Panc1 (cell line): Measurements from ENCODE around the gene PIAS3. TPM values are rescaled to one million over a fixed set of nuclear protein-coding genes. Genes with fewer than 3 reads are reported as not detected.

Experiments used
- ATAC-seq: fragments of 200-7000 bp; cut with Tn5 transposase; 2 replicates; pipeline ENCODE4 v1.9.1; 2020; ENCODE audit warnings: mild to moderate bottlenecking, moderate library complexity
- BruUV-seq: library from RNA; stranded (reverse); fragments of 400-500 nt; replicated peaks from 2 replicates; lab custom pipeline; 2021; lab: Mats Ljungman, UMichigan
- CTCF ChIA-PET: fragments of 300-600 bp; sonication (Branson Sonifier 250); formaldehyde crosslinking; loops from one replicate; lab custom pipeline; 2022; ENCODE audit warnings: antibody characterized with exemption; lab: Charles Lee
- POLR2A ChIA-PET: fragments of 300-600 bp; sonication (Branson Sonifier 250); formaldehyde crosslinking; loops from one replicate; lab custom pipeline; 2022; ENCODE audit warnings: antibody characterized with exemption; lab: Charles Lee
- DNase-seq: peaks from one replicate; pipeline ENCODE4 v3.0.0-alpha.2; 2010; ENCODE audit warnings: low read depth, low spot score
- H3K27ac ChIP-seq: 2 replicates; pipeline ENCODE4 v1.5.1; 2011; ENCODE audit warnings: mild to moderate bottlenecking, low read length, inconsistent platforms
- H3K27me3 ChIP-seq: fragments of 200-500 bp; sonication (Bioruptor generic); 2 replicates; pipeline ENCODE4 v1.6.0; 2014; ENCODE audit warnings: low read length, inconsistent platforms; ENCODE audit not compliant: control insufficient read depth, insufficient read depth
- H3K36me3 ChIP-seq: fragments of 200-500 bp; sonication (Bioruptor generic); 2 replicates; pipeline ENCODE4 v1.5.1; 2014; ENCODE audit warnings: inconsistent platforms, mild to moderate bottlenecking, low read length, moderate library complexity; ENCODE audit not compliant: control insufficient read depth, insufficient read depth
- H3K4me1 ChIP-seq: 2 replicates; pipeline ENCODE4 v1.5.1; 2011; ENCODE audit warnings: inconsistent platforms, mild to moderate bottlenecking, low read length, moderate library complexity; ENCODE audit not compliant: control insufficient read depth, insufficient read depth
- H3K4me3 ChIP-seq, 2 experiments: 2 replicates each; pipeline ENCODE4 v1.5.1; 2011 to 2012; ENCODE audit warnings: low read depth in 2 of 2, low read length in 2 of 2, mild to moderate bottlenecking in 2 of 2, inconsistent platforms in 1 of 2, moderate library complexity in 1 of 2
- H3K9me3 ChIP-seq: fragments of 200-500 bp; sonication (Bioruptor generic); 2 replicates; pipeline ENCODE4 v1.5.1; 2014; ENCODE audit warnings: low read depth, mild to moderate bottlenecking, inconsistent platforms, low read length, moderate library complexity; ENCODE audit not compliant: control insufficient read depth, insufficient read depth
- POLR2AphosphoS5 ChIP-seq: IDR thresholded peaks from 2 replicates; pipeline ENCODE4 v1.6.1; 2012; ENCODE audit warnings: mild to moderate bottlenecking, low read depth, low read length, moderate library complexity
- SIN3A ChIP-seq: IDR thresholded peaks from 2 replicates; pipeline ENCODE4 v1.6.1; 2012; ENCODE audit warnings: low read depth, mild to moderate bottlenecking, low read length, moderate library complexity, borderline replicate concordance; ENCODE audit not compliant: insufficient read depth
- TCF7L2 ChIP-seq: IDR thresholded peaks from 2 replicates; pipeline ENCODE4 v1.6.1; 2011; ENCODE audit warnings: mild to moderate bottlenecking, low read depth, low read length, inconsistent platforms
- in situ Hi-C: cut with HindIII; loops from 2 replicates; pipeline ENCODE4 v1.10.0; 2016; ENCODE audit warnings: low sequenced_read_pairs, low pct_unique_long_range_greater_than_20kb
- intact Hi-C: fragments of 100-400 bp; cut with micrococcal nuclease; formaldehyde crosslinking; loops from one replicate; pipeline ENCODE4 v1.10.0; 2022; ENCODE audit not compliant: unreplicated experiment
- total RNA-seq: library from RNA; stranded (reverse); gene quantifications from one replicate; pipeline ENCODE4 v1.2.1, GENCODE V29; 2021; ENCODE audit not compliant: unreplicated experiment
- TF ChIP-seq, protein P1 (sequence below): fragments of 450-650 bp; IDR thresholded peaks from 2 replicates; pipeline ENCODE4 v1.5.1; 2017; ENCODE audit warnings: mild to moderate bottlenecking
- TF ChIP-seq, protein P2 (sequence below), 2 experiments: IDR thresholded peaks; 2 replicates each; pipeline ENCODE4 v1.6.1; 2011 to 2012; ENCODE audit warnings: low read depth in 2 of 2, control low read depth in 1 of 2, low read length in 1 of 2, mild to moderate bottlenecking in 1 of 2, moderate library complexity in 1 of 2; ENCODE audit not compliant: insufficient read depth in 1 of 2

Gene PIAS3
- total RNA-seq, 1 experiment from 2014 or later, result 68.1 TPM

DNA sequence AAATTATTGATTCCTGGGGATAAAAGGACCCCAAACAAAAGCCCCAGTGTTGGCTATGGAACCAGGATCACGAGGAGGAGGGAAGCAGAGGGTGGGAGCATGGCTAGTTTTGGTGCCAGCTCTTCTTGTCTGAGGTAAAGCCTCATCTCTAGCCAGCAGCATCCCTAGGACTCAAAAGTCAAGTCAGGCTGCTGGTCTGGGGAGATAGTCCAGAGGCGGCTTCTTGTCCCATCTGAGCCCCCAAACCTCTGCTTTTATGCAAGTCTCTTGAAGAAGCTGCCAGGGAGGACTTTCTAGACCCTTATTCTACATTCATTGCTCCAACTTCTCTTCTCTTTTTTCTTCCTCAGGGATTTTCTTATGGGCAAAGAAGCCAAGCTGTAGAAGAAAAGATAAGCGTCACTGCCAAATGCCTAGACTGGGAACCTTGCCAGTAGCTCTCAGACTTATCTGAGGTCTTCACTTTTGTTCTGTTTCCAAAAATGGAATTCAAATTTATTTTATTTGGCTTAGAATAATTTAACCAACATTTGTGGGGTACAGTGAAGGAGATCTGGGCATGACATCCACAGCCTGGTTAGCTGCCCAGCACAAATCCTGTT is 33.7 kb upstream of the PIAS3 start:
- TF ChIP-seq, protein P1, sequence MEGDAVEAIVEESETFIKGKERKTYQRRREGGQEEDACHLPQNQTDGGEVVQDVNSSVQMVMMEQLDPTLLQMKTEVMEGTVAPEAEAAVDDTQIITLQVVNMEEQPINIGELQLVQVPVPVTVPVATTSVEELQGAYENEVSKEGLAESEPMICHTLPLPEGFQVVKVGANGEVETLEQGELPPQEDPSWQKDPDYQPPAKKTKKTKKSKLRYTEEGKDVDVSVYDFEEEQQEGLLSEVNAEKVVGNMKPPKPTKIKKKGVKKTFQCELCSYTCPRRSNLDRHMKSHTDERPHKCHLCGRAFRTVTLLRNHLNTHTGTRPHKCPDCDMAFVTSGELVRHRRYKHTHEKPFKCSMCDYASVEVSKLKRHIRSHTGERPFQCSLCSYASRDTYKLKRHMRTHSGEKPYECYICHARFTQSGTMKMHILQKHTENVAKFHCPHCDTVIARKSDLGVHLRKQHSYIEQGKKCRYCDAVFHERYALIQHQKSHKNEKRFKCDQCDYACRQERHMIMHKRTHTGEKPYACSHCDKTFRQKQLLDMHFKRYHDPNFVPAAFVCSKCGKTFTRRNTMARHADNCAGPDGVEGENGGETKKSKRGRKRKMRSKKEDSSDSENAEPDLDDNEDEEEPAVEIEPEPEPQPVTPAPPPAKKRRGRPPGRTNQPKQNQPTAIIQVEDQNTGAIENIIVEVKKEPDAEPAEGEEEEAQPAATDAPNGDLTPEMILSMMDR, result no peak
- no peak for TF ChIP-seq TCF7L2
- no peak for TF ChIP-seq SIN3A
- no peak for TF ChIP-seq POLR2AphosphoS5
- TF ChIP-seq, protein P2, sequence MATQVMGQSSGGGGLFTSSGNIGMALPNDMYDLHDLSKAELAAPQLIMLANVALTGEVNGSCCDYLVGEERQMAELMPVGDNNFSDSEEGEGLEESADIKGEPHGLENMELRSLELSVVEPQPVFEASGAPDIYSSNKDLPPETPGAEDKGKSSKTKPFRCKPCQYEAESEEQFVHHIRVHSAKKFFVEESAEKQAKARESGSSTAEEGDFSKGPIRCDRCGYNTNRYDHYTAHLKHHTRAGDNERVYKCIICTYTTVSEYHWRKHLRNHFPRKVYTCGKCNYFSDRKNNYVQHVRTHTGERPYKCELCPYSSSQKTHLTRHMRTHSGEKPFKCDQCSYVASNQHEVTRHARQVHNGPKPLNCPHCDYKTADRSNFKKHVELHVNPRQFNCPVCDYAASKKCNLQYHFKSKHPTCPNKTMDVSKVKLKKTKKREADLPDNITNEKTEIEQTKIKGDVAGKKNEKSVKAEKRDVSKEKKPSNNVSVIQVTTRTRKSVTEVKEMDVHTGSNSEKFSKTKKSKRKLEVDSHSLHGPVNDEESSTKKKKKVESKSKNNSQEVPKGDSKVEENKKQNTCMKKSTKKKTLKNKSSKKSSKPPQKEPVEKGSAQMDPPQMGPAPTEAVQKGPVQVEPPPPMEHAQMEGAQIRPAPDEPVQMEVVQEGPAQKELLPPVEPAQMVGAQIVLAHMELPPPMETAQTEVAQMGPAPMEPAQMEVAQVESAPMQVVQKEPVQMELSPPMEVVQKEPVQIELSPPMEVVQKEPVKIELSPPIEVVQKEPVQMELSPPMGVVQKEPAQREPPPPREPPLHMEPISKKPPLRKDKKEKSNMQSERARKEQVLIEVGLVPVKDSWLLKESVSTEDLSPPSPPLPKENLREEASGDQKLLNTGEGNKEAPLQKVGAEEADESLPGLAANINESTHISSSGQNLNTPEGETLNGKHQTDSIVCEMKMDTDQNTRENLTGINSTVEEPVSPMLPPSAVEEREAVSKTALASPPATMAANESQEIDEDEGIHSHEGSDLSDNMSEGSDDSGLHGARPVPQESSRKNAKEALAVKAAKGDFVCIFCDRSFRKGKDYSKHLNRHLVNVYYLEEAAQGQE (IDR thresholded peaks at IDR 0.05; ENCODE audit: insufficient read depth in 1 of 2, low read depth in 2 of 2, low read length in 1 of 2), result no peak
- TSS peak; percentile 96 for BruUV-seq
- in situ Hi-C loops (no loop called here), intact Hi-C loops (loop anchor here (5.0 kb wide), 2 partner anchors 70 to 120 kb away; partner anchors contain the start of genes ANKRD34A and POLR3GL)
- Histone ChIP-seq H3K9me3 (no peaks in the 10 kb centered on the region), H3K27ac (peak overlapping the region; percentile 89), H3K27me3 (no peaks in the 10 kb centered on the region), H3K4me3 (peak overlapping the region in 1 of 2 experiments; percentile 17; a peak in 2 of 4 replicates), H3K36me3 (no peaks in the 10 kb centered on the region), H3K4me1 (peaks cover 25% of the 10 kb centered on the region)
- ATAC-seq, result peak; percentile 40
- POLR2A ChIA-PET, result interaction anchor here (0.5 to 1.2 kb wide), 4 partner anchors 14 to 65 kb away, joined by 3 to 15 read pairs (median 4); no protein-coding TSS in a partner anchor
- no peak for DNase-seq
- CTCF ChIA-PET, result interaction anchor here (0.9 to 1.9 kb wide), 7 partner anchors 16 to 123 kb away, joined by 3 to 15 read pairs (median 4); partner anchors contain the start of genes ITGA10, LIX1L, PIAS3 and RBM8A

DNA sequence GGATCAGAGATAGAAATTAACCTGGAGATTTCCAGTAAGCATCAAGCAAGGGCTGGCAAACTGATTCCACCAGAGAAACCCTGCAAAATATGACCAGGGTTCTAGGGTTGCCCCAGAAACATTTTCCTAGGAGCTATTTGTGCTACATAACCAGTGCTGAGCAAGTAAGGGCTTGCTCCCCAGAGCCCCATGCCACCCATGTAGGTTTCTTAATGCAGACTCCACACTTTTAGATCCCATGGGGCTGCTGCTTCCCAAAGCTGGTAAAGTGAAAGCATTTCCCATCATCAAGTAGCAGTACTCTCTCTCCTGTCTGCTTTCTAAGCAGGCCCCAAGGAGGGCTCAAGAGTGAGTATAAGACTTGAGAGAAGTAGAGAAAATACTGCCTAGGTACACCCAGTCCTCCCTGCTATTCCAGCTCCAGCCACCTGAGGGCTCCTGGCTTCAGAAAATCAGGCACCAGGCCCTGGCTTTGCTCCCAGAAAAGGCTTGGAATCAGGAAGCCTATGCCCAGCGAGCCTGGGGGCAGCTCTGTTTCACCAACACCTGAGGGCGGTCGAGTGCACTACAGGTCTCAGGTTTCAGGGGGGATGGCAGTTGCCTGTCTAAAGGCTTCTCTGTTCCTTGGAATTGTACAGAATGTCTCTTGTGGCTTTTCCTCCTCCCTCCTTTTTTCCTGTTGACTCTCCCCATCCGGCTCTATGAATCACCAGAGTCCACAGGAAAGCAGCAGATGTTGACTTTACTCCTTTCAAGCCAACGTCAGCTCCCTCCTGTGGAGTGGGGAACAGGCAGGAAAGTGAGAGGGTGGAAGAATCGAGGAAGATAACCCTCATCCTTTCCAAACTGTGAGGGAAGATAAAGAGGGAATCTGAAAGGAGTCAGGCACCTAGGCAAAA is 33.0 kb upstream of the PIAS3 start:
- Histone ChIP-seq H3K27ac (peak overlapping the region; percentile 89), H3K27me3 (no peaks in the 10 kb centered on the region), H3K4me1 (peaks cover 25% of the 10 kb centered on the region), H3K36me3 (no peaks in the 10 kb centered on the region), H3K9me3 (no peaks in the 10 kb centered on the region), H3K4me3 (peak overlapping the region; percentile 5 to 17; a peak in 3 of 4 replicates)
- BruUV-seq, result no TSS peak
- ATAC-seq (peak; percentile 97), DNase-seq (peak; percentile 97)
- intact Hi-C loops (loop anchor here (5.0 kb wide), 2 partner anchors 70 to 120 kb away; partner anchors contain the start of genes ANKRD34A and POLR3GL), in situ Hi-C loops (no loop called here)
- ChIA-PET POLR2A (interaction anchor here (0.6 to 1.2 kb wide), 4 partner anchors 13 to 65 kb away, joined by 3 to 15 read pairs (median 3); partner anchors contain the start of gene PEX11B), CTCF (interaction anchor here (0.7 to 1.9 kb wide), 13 partner anchors 11 to 144 kb away, joined by 3 to 15 read pairs (median 4); partner anchors contain the start of genes ANKRD34A, ITGA10, LIX1L and NUDT17)
- TF ChIP-seq, protein P1, result peak; percentile 99
- TF ChIP-seq TCF7L2 (peak; percentile 37; the same call in 1 of the 2 replicates), SIN3A (no peak), POLR2AphosphoS5 (peak; percentile 67)
- TF ChIP-seq, protein P2 (IDR thresholded peaks at IDR 0.05; ENCODE audit: insufficient read depth in 1 of 2, low read depth in 2 of 2, low read length in 1 of 2), result no peak
